C1 segment of cervical spinal cord (tissue), 14 donors: Measurements from ENCODE around the gene HMX2.

ENCODE experiments used
- DNase-seq, 14 donors: peaks; one replicate each; lab custom pipeline; 2025; lab: John Stamatoyannopoulos, UW

The HMX2 gene

DNA sequence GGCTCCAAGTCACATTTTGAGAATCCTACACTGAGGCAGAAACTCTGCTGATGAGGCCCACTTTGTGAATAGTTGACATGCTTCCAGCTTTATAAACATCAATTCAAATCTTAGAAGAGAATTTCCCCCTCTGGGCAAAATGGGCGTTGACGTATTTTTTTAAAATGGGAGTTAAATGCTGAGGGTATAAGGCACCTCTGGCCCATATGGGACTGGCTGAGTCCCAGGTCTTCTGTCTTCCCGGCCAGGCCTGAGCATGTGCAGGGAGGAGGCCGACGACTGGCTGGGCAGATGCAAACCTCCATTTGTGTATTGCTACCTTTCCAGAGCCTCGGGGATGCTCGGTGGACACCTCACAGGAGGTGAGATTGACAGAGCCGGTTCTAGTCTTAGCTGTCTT, 44.0 kb downstream of the HMX2 start:
- DNase-seq = no peak

DNA sequence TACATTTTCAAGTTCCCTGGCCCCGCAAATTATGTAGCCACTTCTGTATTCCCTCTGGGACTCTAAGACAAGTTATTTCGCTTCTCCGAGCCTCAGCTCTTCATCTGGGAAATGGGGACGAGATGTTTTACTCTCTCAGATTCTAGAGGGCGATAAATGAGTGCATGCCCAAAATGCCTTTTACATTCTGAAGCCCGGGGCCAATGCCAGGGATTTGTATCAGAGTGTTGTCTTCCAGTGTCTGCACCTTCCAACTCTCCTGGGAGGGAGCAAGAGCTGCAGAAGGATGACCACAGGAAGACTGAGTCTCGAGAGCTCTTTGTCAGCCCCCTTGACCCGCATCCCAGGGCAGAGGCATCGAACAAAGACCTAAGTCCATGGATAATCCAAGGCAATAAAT, 46.1 kb downstream of the HMX2 start:
- DNase-seq = no peak
